ENCODE data around the gene MAP3K14. TPM values are rescaled to one million over a fixed set of nuclear protein-coding genes. Genes with fewer than 3 reads are reported as not detected.

Gene MAP3K14
- total and polyA plus RNA-seq, 10 of the 15 experiments (the other 5 are each of a cell fraction or from before 2014, with no cell fraction given), result 2.1 to 33.3 (median 19.7) TPM

DNA sequence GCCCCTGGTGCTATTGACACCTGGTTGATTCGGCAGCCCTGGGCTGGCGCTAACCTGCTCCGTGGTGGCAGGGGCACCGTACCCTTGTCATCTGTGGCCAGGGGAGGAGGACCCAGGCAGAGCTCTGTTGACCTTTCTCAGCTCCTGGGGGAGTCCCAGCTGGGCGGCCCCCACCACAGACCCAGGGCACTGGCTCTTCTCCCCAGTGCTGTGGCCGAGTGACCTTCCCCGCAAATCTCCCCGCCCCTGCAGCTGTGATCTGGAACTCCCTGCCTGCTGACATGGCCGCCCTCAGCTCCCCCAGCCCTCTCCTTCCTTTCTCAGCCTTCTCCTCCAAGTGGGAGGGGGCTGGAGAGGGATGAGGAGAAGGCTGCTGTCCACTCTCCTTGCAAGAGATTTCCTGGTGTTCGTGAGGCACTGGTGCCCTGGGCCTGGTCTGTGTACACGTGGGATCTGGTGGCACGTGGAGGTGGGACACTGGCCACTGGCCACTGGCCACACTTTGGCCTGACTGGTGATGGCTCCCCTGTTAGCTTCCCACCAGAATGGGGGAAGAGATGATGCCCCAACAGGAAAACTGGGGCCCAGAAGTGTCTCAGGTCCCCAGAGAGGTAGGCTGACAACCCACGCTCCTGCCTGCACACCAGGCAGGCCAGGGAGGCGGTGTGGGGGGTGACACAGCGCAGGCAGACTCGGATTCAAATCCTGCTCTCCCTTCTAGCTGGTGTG, 87.0 kb downstream of the MAP3K14 start:
- no peak for DNase-seq (ENCODE audit: low read depth, low spot score)
- in situ Hi-C loops (cut with MboI), result no loop called here
- ATAC-seq, result peak; percentile 12
- TF ChIP-seq NR2F1 (conservative IDR thresholded peaks at IDR 0.05) (peak; percentile 79), ATF7 (IDR thresholded peaks at IDR 0.05; ENCODE audit: low read depth) (no peak), RFX5 (IDR thresholded peaks at IDR 0.05; ENCODE audit: low read depth, low read length) (no peak), MEF2A (IDR thresholded peaks at IDR 0.05; ENCODE audit: insufficient read depth, low read depth, low read length) (no peak), POLR2A (IDR thresholded peaks at IDR 0.05; ENCODE audit: low read depth, low read length) (no peak; the same call in 1 of the 2 replicates), TAF1 (IDR thresholded peaks at IDR 0.05; ENCODE audit: borderline replicate concordance, low read depth, low read length) (no peak), KDM1A (IDR thresholded peaks at IDR 0.05; ENCODE audit: borderline replicate concordance) (no peak), PML (IDR thresholded peaks at IDR 0.05; ENCODE audit: low read length) (no peak), PAX8 (IDR thresholded peaks at IDR 0.05) (no peak), NFYB (IDR thresholded peaks at IDR 0.05; ENCODE audit: insufficient read depth, low read depth, low read length) (no peak), BHLHE40 (IDR thresholded peaks at IDR 0.05; ENCODE audit: borderline replicate concordance in 1 of 2, low read depth in 2 of 2, low read length in 1 of 2) (no peak), NFYA (IDR thresholded peaks at IDR 0.05; ENCODE audit: borderline replicate concordance, low read depth, low read length) (no peak), CHD4 (IDR thresholded peaks at IDR 0.05) (no peak), RAD21 (IDR thresholded peaks at IDR 0.05; ENCODE audit: insufficient read depth, low read depth, low read length) (no peak), MTA2 (IDR thresholded peaks at IDR 0.05; ENCODE audit: low read depth) (no peak), RELA (IDR thresholded peaks at IDR 0.05; ENCODE audit: borderline replicate concordance, partially characterized antibody) (no peak), MTA3 (IDR thresholded peaks at IDR 0.05; ENCODE audit: borderline replicate concordance, low read length) (no peak)
- TF ChIP-seq, protein P1, sequence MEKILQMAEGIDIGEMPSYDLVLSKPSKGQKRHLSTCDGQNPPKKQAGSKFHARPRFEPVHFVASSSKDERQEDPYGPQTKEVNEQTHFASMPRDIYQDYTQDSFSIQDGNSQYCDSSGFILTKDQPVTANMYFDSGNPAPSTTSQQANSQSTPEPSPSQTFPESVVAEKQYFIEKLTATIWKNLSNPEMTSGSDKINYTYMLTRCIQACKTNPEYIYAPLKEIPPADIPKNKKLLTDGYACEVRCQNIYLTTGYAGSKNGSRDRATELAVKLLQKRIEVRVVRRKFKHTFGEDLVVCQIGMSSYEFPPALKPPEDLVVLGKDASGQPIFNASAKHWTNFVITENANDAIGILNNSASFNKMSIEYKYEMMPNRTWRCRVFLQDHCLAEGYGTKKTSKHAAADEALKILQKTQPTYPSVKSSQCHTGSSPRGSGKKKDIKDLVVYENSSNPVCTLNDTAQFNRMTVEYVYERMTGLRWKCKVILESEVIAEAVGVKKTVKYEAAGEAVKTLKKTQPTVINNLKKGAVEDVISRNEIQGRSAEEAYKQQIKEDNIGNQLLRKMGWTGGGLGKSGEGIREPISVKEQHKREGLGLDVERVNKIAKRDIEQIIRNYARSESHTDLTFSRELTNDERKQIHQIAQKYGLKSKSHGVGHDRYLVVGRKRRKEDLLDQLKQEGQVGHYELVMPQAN (conservative IDR thresholded peaks at IDR 0.05), result no peak
- TF ChIP-seq, protein P2, sequence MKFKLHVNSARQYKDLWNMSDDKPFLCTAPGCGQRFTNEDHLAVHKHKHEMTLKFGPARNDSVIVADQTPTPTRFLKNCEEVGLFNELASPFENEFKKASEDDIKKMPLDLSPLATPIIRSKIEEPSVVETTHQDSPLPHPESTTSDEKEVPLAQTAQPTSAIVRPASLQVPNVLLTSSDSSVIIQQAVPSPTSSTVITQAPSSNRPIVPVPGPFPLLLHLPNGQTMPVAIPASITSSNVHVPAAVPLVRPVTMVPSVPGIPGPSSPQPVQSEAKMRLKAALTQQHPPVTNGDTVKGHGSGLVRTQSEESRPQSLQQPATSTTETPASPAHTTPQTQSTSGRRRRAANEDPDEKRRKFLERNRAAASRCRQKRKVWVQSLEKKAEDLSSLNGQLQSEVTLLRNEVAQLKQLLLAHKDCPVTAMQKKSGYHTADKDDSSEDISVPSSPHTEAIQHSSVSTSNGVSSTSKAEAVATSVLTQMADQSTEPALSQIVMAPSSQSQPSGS (IDR thresholded peaks at IDR 0.05; ENCODE audit: low read length), result no peak
- TF ChIP-seq, protein P3, sequence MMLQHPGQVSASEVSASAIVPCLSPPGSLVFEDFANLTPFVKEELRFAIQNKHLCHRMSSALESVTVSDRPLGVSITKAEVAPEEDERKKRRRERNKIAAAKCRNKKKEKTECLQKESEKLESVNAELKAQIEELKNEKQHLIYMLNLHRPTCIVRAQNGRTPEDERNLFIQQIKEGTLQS (IDR thresholded peaks at IDR 0.05; ENCODE audit: borderline replicate concordance, extremely low read depth, low read depth, low read length), result no peak

More for the DNA sequence above, 87.0 kb downstream of the MAP3K14 start:
- peak overlapping the region; percentile 100 for H3K4me2 ChIP-seq (ENCODE audit: control insufficient read depth, insufficient read depth)
- peaks cover 4 to 17% of the 10 kb centered on the region in 2 experiments; a peak in 3 of 4 replicates for H3K36me3 ChIP-seq (ENCODE audit: control insufficient read depth in 2 of 2, insufficient read depth in 2 of 2, low read length in 1 of 2)
- ChIA-PET CTCF (interaction anchor here (0.8 to 12.8 kb wide), 14 partner anchors 10 to 183 kb away, joined by 3 to 429 read pairs (median 5); partner anchors contain the start of genes ACBD4, FMNL1 and MAP3K14), SMC1A (ENCODE audit: uncharacterized antibody, unreplicated experiment) (interaction anchor here (1.0 to 11.4 kb wide), 10 partner anchors 12 to 202 kb away, joined by 3 to 201 read pairs (median 4); partner anchors contain the start of gene ACBD4), POLR2A (interaction anchor here (0.5 to 11.4 kb wide), 11 partner anchors 9 to 263 kb away, joined by 3 to 140 read pairs (median 6); partner anchors contain the start of genes FMNL1, HEXIM1, HEXIM2 and MAP3K14), RAD21 (ENCODE audit: unreplicated experiment) (interaction anchor here (0.6 to 10.1 kb wide), 9 partner anchors 9 to 94 kb away, joined by 4 to 225 read pairs (median 9); partner anchors contain the start of genes ACBD4 and FMNL1)
- peak overlapping the region; percentile 100 for H3K27ac ChIP-seq (ENCODE audit: control insufficient read depth, insufficient read depth)
- no peaks in the 10 kb centered on the region for H3K9me3 ChIP-seq (replicated peaks; ENCODE audit: control insufficient read depth, insufficient read depth, low read length)
- intact Hi-C loops (cut with micrococcal nuclease; ENCODE audit: unreplicated experiment), result loop anchor here (5.0 kb wide), 1 partner anchor 87 kb away; the partner anchor contains the start of gene MAP3K14
- H4K20me1 ChIP-seq (ENCODE audit: control insufficient read depth, insufficient read depth), result no peaks in the 10 kb centered on the region
- H3K4me1 ChIP-seq (ENCODE audit: control insufficient read depth, insufficient read depth, low read length), result peaks cover 57% of the 10 kb centered on the region
- H3K4me3 ChIP-seq, result peak overlapping the region; percentile 89; the same call in 1 of the 2 replicates
- H3K9ac ChIP-seq (ENCODE audit: control insufficient read depth, insufficient read depth, low read length), result peak overlapping the region; percentile 92
- H3K27me3 ChIP-seq (replicated peaks in 1 of 2; ENCODE audit: control insufficient read depth in 2 of 2, insufficient read depth in 2 of 2, low read length in 1 of 2), result no peaks in the 10 kb centered on the region
- H2AFZ ChIP-seq (ENCODE audit: control insufficient read depth, low read depth, low read length), result no peak overlapping the region
- no peak for FAIRE-seq
- BruUV-seq (replicated peaks), result no TSS peak
- WGBS (ENCODE audit: insufficient coverage, insufficient replicate concordance, low lambda C conversion rate, missing lambda C conversion rate), result 30% methylated on average over 16 of the region's 16 CpGs
- H3K79me2 ChIP-seq (ENCODE audit: control insufficient read depth, insufficient read depth, low read length), result peaks cover 63% of the 10 kb centered on the region

All from GM12878 (cell line).